Skeletal muscle satellite cell (primary cell): Measurements from ENCODE around the gene ADAM30.

ENCODE experiments used
- H3K27me3 ChIP-seq: 2 replicates; pipeline ENCODE4 v1.7.0; 2013; ENCODE audit warnings: low read length; ENCODE audit not compliant: control insufficient read depth, insufficient read depth
- H3K36me3 ChIP-seq: 2 replicates; pipeline ENCODE4 v1.7.0; 2013; ENCODE audit warnings: mild to moderate bottlenecking, control low read depth, low read length; ENCODE audit not compliant: insufficient read depth
- H3K4me1 ChIP-seq: 2 replicates; pipeline ENCODE4 v1.7.0; 2013; ENCODE audit warnings: low read length; ENCODE audit not compliant: control insufficient read depth, insufficient read depth
- H3K4me2 ChIP-seq: 2 replicates; pipeline ENCODE4 v1.7.0; 2013; ENCODE audit warnings: mild to moderate bottlenecking, low read length
- H3K4me3 ChIP-seq: 2 replicates; pipeline ENCODE4 v1.7.0; 2013; ENCODE audit warnings: low read length
- H3K9ac ChIP-seq: 2 replicates; pipeline ENCODE4 v1.7.0; 2013; ENCODE audit warnings: mild to moderate bottlenecking, low read depth, low read length, moderate library complexity
- H3K9me3 ChIP-seq: replicated peaks from 2 replicates; pipeline ENCODE4 v1.7.0; 2013; ENCODE audit warnings: mild to moderate bottlenecking, control low read depth, low read length

Gene ADAM30

DNA sequence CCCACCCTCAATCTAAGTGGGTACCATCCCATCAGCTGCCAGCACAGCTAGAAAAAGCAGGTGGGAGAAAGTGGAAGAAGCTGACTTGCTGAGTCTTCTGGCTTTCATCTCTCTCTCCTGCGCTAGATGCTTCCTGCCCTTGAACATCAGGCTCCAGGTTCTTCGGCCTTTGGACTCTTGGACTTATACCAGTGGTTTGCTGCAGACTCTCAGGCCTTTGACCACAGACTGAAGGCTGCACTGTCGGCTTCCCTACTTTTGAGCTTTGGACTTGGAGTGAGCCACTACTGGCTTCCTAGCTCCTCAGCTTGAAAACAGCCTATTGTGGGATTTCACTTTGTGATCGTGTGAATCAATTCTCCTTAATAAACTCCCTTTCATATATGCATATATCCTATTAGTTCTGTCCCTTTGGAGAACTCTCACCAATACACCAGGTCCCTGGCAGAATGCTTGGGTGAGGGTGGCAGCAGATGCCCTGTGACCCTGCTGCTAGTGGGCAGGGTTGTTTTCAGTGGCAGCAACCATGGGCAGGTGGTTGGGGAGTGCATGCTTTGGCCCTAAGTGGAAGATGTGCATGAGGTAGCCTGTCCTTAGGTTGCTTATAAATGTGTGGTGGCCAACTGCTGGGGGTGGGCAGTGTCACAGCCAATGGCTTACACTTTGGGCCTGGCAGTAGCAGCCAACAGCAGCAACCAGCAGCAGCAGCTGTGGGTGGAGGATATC lies 10.8 kb upstream of the ADAM30 start:
- H3K4me2 ChIP-seq, result no peak overlapping the region
- no peaks in the 10 kb centered on the region for H3K4me1 ChIP-seq
- no peak overlapping the region for H3K9ac ChIP-seq
- no peak overlapping the region for H3K4me3 ChIP-seq
- peaks cover 21% of the 10 kb centered on the region for H3K36me3 ChIP-seq
- peaks cover 5% of the 10 kb centered on the region for H3K9me3 ChIP-seq
- no peaks in the 10 kb centered on the region for H3K27me3 ChIP-seq

DNA sequence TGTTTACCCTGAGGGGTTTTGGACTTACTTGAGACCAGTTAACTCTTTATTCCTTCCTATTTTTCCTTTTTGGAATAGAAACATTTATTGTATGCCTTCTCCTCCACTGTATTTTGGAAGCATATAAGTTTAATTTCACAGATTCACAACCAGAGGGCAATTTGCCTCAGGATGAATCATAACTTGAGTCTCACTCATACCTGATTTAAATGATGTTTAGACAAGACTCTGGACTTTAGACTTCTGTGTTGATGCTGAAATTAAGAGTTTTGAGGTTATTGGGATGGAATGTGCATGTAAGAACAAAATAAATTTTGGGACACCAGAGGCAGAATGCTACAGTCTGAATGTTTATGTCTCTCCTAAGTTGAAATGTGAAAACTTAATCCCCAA lies 7.1 kb upstream of the ADAM30 start:
- Histone ChIP-seq H3K4me2 (no peak overlapping the region), H3K9me3 (peaks cover 5% of the 10 kb centered on the region), H3K9ac (no peak overlapping the region)

DNA sequence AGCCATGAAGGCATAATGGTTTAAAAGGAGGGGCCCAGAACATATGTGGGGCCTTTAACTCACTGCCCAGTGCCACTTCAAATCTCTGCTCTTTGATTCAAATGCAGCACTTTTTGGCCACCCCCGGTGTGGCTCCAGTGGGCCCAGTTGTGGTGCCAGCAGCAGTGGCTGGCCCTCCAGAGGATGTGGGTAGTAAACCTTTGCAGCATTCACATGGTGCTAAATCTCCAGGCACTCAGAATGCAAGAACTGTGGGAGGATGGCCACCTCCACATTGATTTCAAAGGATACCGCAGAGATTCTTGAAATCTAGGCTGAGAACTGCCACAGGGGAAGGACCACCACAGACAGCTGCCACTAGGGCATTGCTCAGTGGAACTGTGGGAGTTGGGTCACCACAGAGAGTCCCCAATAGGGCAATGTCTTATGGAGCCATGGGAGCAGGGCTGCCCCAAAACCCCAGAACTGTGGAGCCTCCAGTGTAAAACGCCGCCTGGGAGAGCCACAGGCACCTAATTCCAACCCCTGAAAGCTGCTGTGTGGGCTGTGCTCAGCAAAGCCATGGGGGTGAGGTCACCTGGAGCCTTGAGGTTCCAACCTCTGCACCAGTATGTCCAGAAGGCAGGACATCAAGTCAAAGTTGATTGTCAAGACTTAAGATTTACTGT lies 6.6 kb upstream of the ADAM30 start:
- H3K4me2 ChIP-seq, result no peak overlapping the region
- H3K9me3 ChIP-seq, result peaks cover 5% of the 10 kb centered on the region
- no peaks in the 10 kb centered on the region for H3K4me1 ChIP-seq
- H3K27me3 ChIP-seq, result peaks cover 6% of the 10 kb centered on the region
- H3K4me3 ChIP-seq, result no peak overlapping the region
- H3K36me3 ChIP-seq, result peaks cover 3% of the 10 kb centered on the region
- H3K9ac ChIP-seq, result no peak overlapping the region

More for the DNA sequence above, 7.1 kb upstream of the ADAM30 start:
- Histone ChIP-seq H3K4me1 (no peaks in the 10 kb centered on the region), H3K4me3 (no peak overlapping the region), H3K36me3 (peaks cover 3% of the 10 kb centered on the region), H3K27me3 (peaks cover 5% of the 10 kb centered on the region)

- Histone ChIP-seq H3K27me3 (peaks cover 20% of the 10 kb centered on the region), H3K4me2 (no peak overlapping the region), H3K9me3 (no peaks in the 10 kb centered on the region), H3K36me3 (no peaks in the 10 kb centered on the region), H3K4me1 (no peaks in the 10 kb centered on the region), H3K9ac (no peak overlapping the region), H3K4me3 (no peak overlapping the region)
Observed at GRCh38 chr1:119898981-119899720, 2.8 kb upstream of the ADAM30 start.

- H3K4me1 ChIP-seq, result no peaks in the 10 kb centered on the region
- no peaks in the 10 kb centered on the region for H3K36me3 ChIP-seq
- H3K9me3 ChIP-seq, result no peaks in the 10 kb centered on the region
- H3K4me3 ChIP-seq, result no peak overlapping the region
- no peak overlapping the region for H3K9ac ChIP-seq
- no peak overlapping the region for H3K4me2 ChIP-seq
- peaks cover 20% of the 10 kb centered on the region for H3K27me3 ChIP-seq
Observed at GRCh38 chr1:119898530-119898929, 2.2 kb upstream of the ADAM30 start.

DNA sequence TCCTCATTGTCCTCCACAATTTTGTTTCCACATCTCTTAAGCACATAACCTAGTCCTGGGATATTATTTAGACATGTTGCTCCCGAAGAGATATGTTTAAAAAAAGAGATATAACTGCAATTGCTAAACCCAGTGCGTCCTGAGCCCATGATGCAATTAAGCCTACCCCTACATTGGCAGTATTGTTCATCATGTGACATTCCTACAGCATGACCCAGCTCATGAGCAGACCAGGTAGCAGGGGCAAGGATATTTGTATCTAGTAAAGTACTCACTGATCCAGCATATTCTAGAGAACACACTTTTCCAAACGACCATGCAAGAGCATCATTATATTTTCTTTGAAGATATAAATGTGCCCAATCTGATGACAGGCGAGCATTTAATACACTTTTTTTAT lies 1.2 kb downstream of the ADAM30 start:
- Histone ChIP-seq H3K9me3 (no peaks in the 10 kb centered on the region), H3K36me3 (no peaks in the 10 kb centered on the region), H3K9ac (no peak overlapping the region), H3K4me2 (no peak overlapping the region), H3K4me1 (no peaks in the 10 kb centered on the region), H3K27me3 (peaks cover 20% of the 10 kb centered on the region), H3K4me3 (no peak overlapping the region)

GRCh38 chr1:119893827-119894700 lies 2.3 kb downstream of the ADAM30 start:
- peaks cover 20% of the 10 kb centered on the region for H3K27me3 ChIP-seq
- H3K4me2 ChIP-seq, result no peak overlapping the region
- H3K9me3 ChIP-seq, result no peaks in the 10 kb centered on the region
- H3K9ac ChIP-seq, result no peak overlapping the region
- H3K4me3 ChIP-seq, result no peak overlapping the region
- no peaks in the 10 kb centered on the region for H3K36me3 ChIP-seq
- H3K4me1 ChIP-seq, result no peaks in the 10 kb centered on the region

DNA sequence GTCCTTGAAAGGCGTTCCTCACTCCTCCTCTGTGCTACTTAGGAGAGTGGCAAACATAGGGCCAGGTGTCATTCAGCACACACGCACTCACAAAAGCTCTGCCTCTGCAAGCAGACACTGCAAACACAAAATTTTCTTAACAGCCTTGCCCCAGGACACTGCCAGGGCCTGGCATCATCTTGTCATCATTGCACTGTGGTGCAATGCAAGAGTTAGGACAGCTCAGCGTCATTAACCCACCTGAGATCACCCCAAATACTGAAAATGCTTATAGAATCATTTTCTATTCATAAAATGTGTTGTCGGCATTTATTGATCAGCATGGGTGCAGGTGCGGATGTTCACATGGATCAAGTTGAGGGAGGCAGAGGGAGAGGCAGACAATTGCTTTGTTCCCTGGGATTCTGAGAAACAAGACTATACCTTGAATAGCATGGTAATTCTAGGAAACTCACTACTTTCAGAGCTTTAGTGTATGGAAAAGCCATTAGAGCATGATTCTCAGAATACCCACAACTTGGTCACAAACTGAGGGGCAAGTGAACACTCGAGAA lies 3.0 kb downstream of the ADAM30 start:
- no peak overlapping the region for H3K4me2 ChIP-seq
- H3K36me3 ChIP-seq, result no peaks in the 10 kb centered on the region
- H3K4me1 ChIP-seq, result no peaks in the 10 kb centered on the region
- no peaks in the 10 kb centered on the region for H3K9me3 ChIP-seq
- peaks cover 14% of the 10 kb centered on the region for H3K27me3 ChIP-seq
- H3K9ac ChIP-seq, result no peak overlapping the region
- H3K4me3 ChIP-seq, result no peak overlapping the region

DNA sequence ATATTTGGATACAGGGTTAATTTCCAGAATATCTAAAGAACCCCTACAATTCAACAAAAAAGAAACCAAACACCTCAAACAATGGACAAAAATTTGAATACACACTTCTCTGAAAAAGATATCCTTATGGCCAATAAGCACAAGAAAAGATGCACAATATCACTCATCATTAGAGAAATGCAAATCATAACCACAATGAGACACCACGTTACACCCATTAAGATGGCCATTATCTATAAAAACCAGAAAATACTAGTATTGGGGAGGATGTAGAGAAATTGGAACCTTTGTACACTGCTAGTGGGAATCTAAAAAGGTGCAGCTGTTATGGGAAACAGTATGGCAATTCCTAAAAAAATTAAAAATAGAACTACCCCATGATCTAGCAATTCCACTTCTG lies 4.9 kb downstream of the ADAM30 start:
- Histone ChIP-seq H3K4me3 (no peak overlapping the region), H3K4me2 (no peak overlapping the region), H3K9ac (no peak overlapping the region)

GRCh38 chr1:119888476-119888875 lies 7.8 kb downstream of the ADAM30 start:
- Histone ChIP-seq H3K4me2 (no peak overlapping the region), H3K9ac (no peak overlapping the region), H3K4me1 (no peaks in the 10 kb centered on the region), H3K9me3 (no peaks in the 10 kb centered on the region), H3K27me3 (no peaks in the 10 kb centered on the region), H3K36me3 (no peaks in the 10 kb centered on the region), H3K4me3 (no peak overlapping the region)

More for the DNA sequence above, 4.9 kb downstream of the ADAM30 start:
- no peaks in the 10 kb centered on the region for H3K4me1 ChIP-seq
- no peaks in the 10 kb centered on the region for H3K36me3 ChIP-seq
- peaks cover under 1% of the 10 kb centered on the region for H3K27me3 ChIP-seq
- no peaks in the 10 kb centered on the region for H3K9me3 ChIP-seq

GRCh38 chr1:119887427-119887826 lies 8.9 kb downstream of the ADAM30 start:
- Histone ChIP-seq H3K9ac (no peak overlapping the region), H3K4me1 (no peaks in the 10 kb centered on the region), H3K36me3 (no peaks in the 10 kb centered on the region), H3K27me3 (no peaks in the 10 kb centered on the region), H3K4me3 (no peak overlapping the region), H3K9me3 (no peaks in the 10 kb centered on the region), H3K4me2 (no peak overlapping the region)
